PC-3 (cell line): ENCODE results near the gene FKBP3. TPM values are rescaled to one million over a fixed set of nuclear protein-coding genes. Genes with fewer than 3 reads are reported as not detected.

ENCODE experiments used
- ATAC-seq: fragments of 200-7000 bp; cut with Tn5 transposase; 2 replicates; pipeline ENCODE4 v1.9.1; 2020; ENCODE audit warnings: mild to moderate bottlenecking, moderate library complexity
- BruUV-seq: library from RNA; stranded (reverse); fragments of 400-500 nt; replicated peaks from 2 replicates; lab custom pipeline; 2021; lab: Mats Ljungman, UMichigan
- CTCF ChIA-PET: fragments of 300-600 bp; sonication (Branson Sonifier 250); formaldehyde crosslinking; loops from one replicate; lab custom pipeline; 2022; ENCODE audit warnings: antibody characterized with exemption; lab: Charles Lee
- POLR2A ChIA-PET: fragments of 300-600 bp; sonication (Branson Sonifier 250); formaldehyde crosslinking; loops from one replicate; lab custom pipeline; 2022; ENCODE audit warnings: antibody characterized with exemption; ENCODE audit not compliant: unreplicated experiment; lab: Charles Lee
- DNase-seq: peaks from one replicate; pipeline ENCODE4 v3.0.0-alpha.2; 2015
- H2AFZ ChIP-seq: fragments of 300-600 bp; sonication (generic); 2 replicates; pipeline ENCODE4 v1.6.0; 2016; ENCODE audit warnings: antibody characterized with exemption, low read length
- H3F3A ChIP-seq: fragments of 300-600 bp; sonication (generic); one replicate; pipeline ENCODE4 v1.6.0; 2017; ENCODE audit warnings: antibody characterized with exemption, low read length, control low read depth, mild to moderate bottlenecking; ENCODE audit not compliant: unreplicated experiment
- H3K27ac ChIP-seq: fragments of 300-600 bp; sonication (generic); 2 replicates; pipeline ENCODE4 v1.5.1; 2016; ENCODE audit warnings: mild to moderate bottlenecking, low read length
- H3K27me3 ChIP-seq: fragments of 300-600 bp; sonication (generic); 2 replicates; pipeline ENCODE4 v1.6.1; 2016; ENCODE audit warnings: low read length, mixed read lengths
- H3K36me3 ChIP-seq: fragments of 300-600 bp; sonication (generic); 2 replicates; pipeline ENCODE4 v1.6.1; 2016; ENCODE audit warnings: low read depth, mixed run types, low read length, mixed read lengths
- H3K4me1 ChIP-seq: fragments of 300-600 bp; sonication (generic); 2 replicates; pipeline ENCODE4 v1.5.1; 2016; ENCODE audit warnings: low read length; ENCODE audit not compliant: insufficient read depth
- H3K4me2 ChIP-seq: fragments of 300-600 bp; sonication (generic); 2 replicates; pipeline ENCODE4 v1.6.0; 2016; ENCODE audit warnings: low read length
- H3K4me3 ChIP-seq: fragments of 300-600 bp; sonication (generic); 2 replicates; pipeline ENCODE4 v1.5.1; 2016; ENCODE audit warnings: mild to moderate bottlenecking, low read length, mixed read lengths
- H3K79me2 ChIP-seq: fragments of 300-600 bp; sonication (generic); 2 replicates; pipeline ENCODE4 v1.6.1; 2017; ENCODE audit warnings: low read length, mixed read lengths
- H3K9ac ChIP-seq: fragments of 300-600 bp; sonication (generic); 2 replicates; pipeline ENCODE4 v1.6.0; 2016; ENCODE audit warnings: mild to moderate bottlenecking, low read length
- H3K9me2 ChIP-seq: fragments of 300-600 bp; sonication (generic); replicated peaks from 2 replicates; pipeline ENCODE4 v1.6.1; 2016; ENCODE audit warnings: mixed run types, low read length, mixed read lengths
- H3K9me3 ChIP-seq: fragments of 300-600 bp; sonication (generic); 2 replicates; pipeline ENCODE4 v1.6.1; 2016; ENCODE audit warnings: low read length, mixed read lengths
- H4K20me1 ChIP-seq: fragments of 300-600 bp; sonication (generic); 2 replicates; pipeline ENCODE4 v1.6.1; 2016; ENCODE audit warnings: low read length, mixed read lengths
- CTCF ChIP-seq: fragments of 300-600 bp; sonication (generic); conservative IDR thresholded peaks from 2 replicates; pipeline ENCODE4 v1.5.1; 2017; ENCODE audit warnings: antibody characterized with exemption, low read depth, mild to moderate bottlenecking, low read length
- EZH2 ChIP-seq: fragments of 300-600 bp; sonication (generic); IDR thresholded peaks from one replicate; pipeline ENCODE4 v1.6.1; 2017; ENCODE audit warnings: antibody characterized with exemption, mild to moderate bottlenecking, low read length; ENCODE audit not compliant: unreplicated experiment
- EZH2phosphoT487 ChIP-seq: fragments of 300-600 bp; sonication (generic); IDR thresholded peaks from 2 replicates; pipeline ENCODE4 v1.6.1; 2018; ENCODE audit warnings: mild to moderate bottlenecking, antibody characterized with exemption, low read length, borderline replicate concordance
- intact Hi-C: fragments of 100-400 bp; cut with micrococcal nuclease; formaldehyde crosslinking; loops from 2 replicates; pipeline ENCODE4 v1.9.0; 2023
- total RNA-seq: library from RNA; depleted of rRNA; stranded (reverse); fragments of >200 nt; gene quantifications from 2 replicates; pipeline ENCODE4 v1.2.3, GENCODE V29; 2014

Gene FKBP3
- total RNA-seq, 1 experiment from 2014 or later: 53.7 TPM

- Histone ChIP-seq H3K4me2 (no peak overlapping the region), H3K36me3 (0 out of 2 replicates have a peak, but pooled peaks cover 4% of the 10 kb centered on the region), H4K20me1 (no peaks in the 10 kb centered on the region), H3K27ac (no peak overlapping the region), H3K9me2 (no peaks in the 10 kb centered on the region), H3K9ac (no peak overlapping the region), H3K4me1 (no peaks in the 10 kb centered on the region), H3K9me3 (no peaks in the 10 kb centered on the region), H3K79me2 (no peaks in the 10 kb centered on the region), H2AFZ (no peak overlapping the region), H3K27me3 (no peaks in the 10 kb centered on the region), H3K4me3 (no peak overlapping the region), H3F3A (no peaks in the 10 kb centered on the region)
- ChIA-PET CTCF (no interaction called here), POLR2A (no interaction called here)
- intact Hi-C loops: no loop called here
- ATAC-seq (no peak), DNase-seq (no peak)
- TF ChIP-seq EZH2phosphoT487 (no peak), CTCF (no peak), EZH2 (no peak)
- BruUV-seq: no TSS peak
Observed at GRCh38 chr14:45073231-45073879, 60.9 kb downstream of the FKBP3 start.

- no TSS peak for BruUV-seq
- POLR2A ChIA-PET: interaction anchor here (0.6 kb wide), 1 partner anchor 51 kb away, joined by 3 read pairs; no protein-coding TSS in a partner anchor
Observed at GRCh38 chr14:45072126-45072525, 62.2 kb downstream of the FKBP3 start.

More at GRCh38 chr14:45072126-45072525, 62.2 kb downstream of the FKBP3 start:
- Histone ChIP-seq H3F3A (no peaks in the 10 kb centered on the region), H3K27ac (no peak overlapping the region), H3K27me3 (no peaks in the 10 kb centered on the region), H3K4me1 (no peaks in the 10 kb centered on the region), H4K20me1 (no peaks in the 10 kb centered on the region), H3K4me2 (no peak overlapping the region), H3K4me3 (no peak overlapping the region), H3K79me2 (no peaks in the 10 kb centered on the region), H2AFZ (no peak overlapping the region), H3K9me2 (no peaks in the 10 kb centered on the region), H3K9ac (no peak overlapping the region), H3K36me3 (0 out of 2 replicates have a peak, but pooled peaks cover 7% of the 10 kb centered on the region), H3K9me3 (no peaks in the 10 kb centered on the region)
- DNase-seq: no peak
- TF ChIP-seq EZH2 (no peak), EZH2phosphoT487 (no peak), CTCF (no peak)
- intact Hi-C loops: no loop called here
- CTCF ChIA-PET: no interaction called here
- no peak for ATAC-seq
